ENCODE measurements around the gene HOXB3.

GRCh38 chr17:48618256-48618896 lies 28.3 kb upstream of the HOXB3 start:
- TF ChIP-seq CTCF (conservative IDR thresholded peaks at IDR 0.05; ENCODE audit: low read depth, low read length) (peak; percentile 98), CEBPB (IDR thresholded peaks at IDR 0.05; ENCODE audit: low read depth, low read length) (no peak), RFX5 (IDR thresholded peaks at IDR 0.05; ENCODE audit: low read depth, low read length) (no peak), POLR2A (IDR thresholded peaks at IDR 0.05; ENCODE audit: low read depth, low read length) (peak; percentile 57; the same call in 1 of the 2 replicates), FOS (IDR thresholded peaks at IDR 0.05; ENCODE audit: low read depth, low read length) (no peak), MAFK (IDR thresholded peaks at IDR 0.05; ENCODE audit: low read depth, low read length) (no peak), RAD21 (IDR thresholded peaks at IDR 0.05; ENCODE audit: low read length) (peak; percentile 97), MAZ (IDR thresholded peaks at IDR 0.05; ENCODE audit: borderline replicate concordance, low read depth, low read length) (no peak; the same call in 1 of the 2 replicates), SMC3 (IDR thresholded peaks at IDR 0.05; ENCODE audit: low read depth, low read length) (peak; percentile 94), CHD1 (IDR thresholded peaks at IDR 0.05; ENCODE audit: low read depth, low read length) (no peak), BHLHE40 (IDR thresholded peaks at IDR 0.05; ENCODE audit: low read depth, low read length) (no peak), RCOR1 (IDR thresholded peaks at IDR 0.05; ENCODE audit: insufficient replicate concordance, low read length) (no peak), MXI1 (IDR thresholded peaks at IDR 0.05; ENCODE audit: borderline replicate concordance, low read depth, low read length) (0 out of 2 replicates have a peak, but pooled peaks have one; percentile 9)
